CD4-positive, alpha-beta memory T cell (primary cell): ENCODE data around the gene MEGF9. TPM values are rescaled to one million over a fixed set of nuclear protein-coding genes. Genes with fewer than 3 reads are reported as not detected.
"Not testable (repeated sequence)": the region's sequence is repeated elsewhere in the genome, so short reads cannot be mapped to it uniquely, and the experiment has no call there.

Source experiments
- CTCF ChIA-PET: fragments of 350-600 bp; sonication (Branson Sonifier 250); formaldehyde crosslinking; loops from one replicate; lab custom pipeline; 2021; ENCODE audit warnings: inconsistent platforms; ENCODE audit not compliant: partially characterized antibody; lab: Charles Lee
- POLR2A ChIA-PET: fragments of 350-600 bp; sonication (Branson Sonifier 250); formaldehyde crosslinking; loops from one replicate; lab custom pipeline; 2021; ENCODE audit not compliant: partially characterized antibody; lab: Charles Lee
- DNase-seq, 5 donors: peaks; one replicate each; pipeline versions ENCODE4 v3.0.0 to v3.0.0-alpha.2; 2020 to 2022; ENCODE audit warnings: mixed read lengths in 1 of 5
- H3K27ac ChIP-seq: one replicate; pipeline ENCODE4 v1.7.0; 2013; ENCODE audit warnings: low read depth, low read length
- H3K27me3 ChIP-seq: 2 replicates; pipeline ENCODE4 v1.7.0; 2013; ENCODE audit warnings: mild to moderate bottlenecking, low read length, moderate library complexity; ENCODE audit not compliant: insufficient read depth
- H3K36me3 ChIP-seq: 2 replicates; pipeline ENCODE4 v1.7.0; 2013; ENCODE audit warnings: mild to moderate bottlenecking, low read length, moderate library complexity; ENCODE audit not compliant: insufficient read depth
- H3K4me1 ChIP-seq: 2 replicates; pipeline ENCODE4 v1.7.0; 2013; ENCODE audit warnings: mild to moderate bottlenecking, low read length, moderate library complexity; ENCODE audit not compliant: insufficient read depth
- H3K4me3 ChIP-seq, 2 donors: one replicate each; pipeline ENCODE4 v1.7.0; 2013; ENCODE audit warnings: low read length in 2 of 2, mild to moderate bottlenecking in 1 of 2
- H3K9me3 ChIP-seq, 2 donors: one replicate each; pipeline ENCODE4 v1.7.0; 2013; ENCODE audit warnings: low read length in 2 of 2, control low read depth in 1 of 2; ENCODE audit not compliant: control insufficient read depth in 1 of 2
- H3K27ac Mint-ChIP-seq, 7 donors: one replicate each; pipeline ENCODE4 v1.8.0; 2020 to 2021; ENCODE audit warnings: mixed read lengths in 7 of 7, mild to moderate bottlenecking in 6 of 7, inconsistent platforms in 3 of 7, moderate library complexity in 3 of 7
- H3K27me3 Mint-ChIP-seq, 2 donors: one replicate each; pipeline ENCODE4 v1.8.0; 2020 to 2021; ENCODE audit warnings: mixed read lengths in 2 of 2
- H3K36me3 Mint-ChIP-seq, 2 donors: one replicate each; pipeline ENCODE4 v1.8.0; 2020 to 2021; ENCODE audit warnings: mixed read lengths in 2 of 2, inconsistent platforms in 1 of 2, mild to moderate bottlenecking in 1 of 2
- H3K4me1 Mint-ChIP-seq, 4 donors: one replicate each; pipeline ENCODE4 v1.8.0; 2020 to 2021; ENCODE audit warnings: mixed read lengths in 4 of 4, mild to moderate bottlenecking in 1 of 4
- H3K4me3 Mint-ChIP-seq, 8 donors: one replicate each; pipeline ENCODE4 v1.8.0; 2020 to 2021; ENCODE audit warnings: mixed read lengths in 8 of 8, mild to moderate bottlenecking in 7 of 8, moderate library complexity in 6 of 8, inconsistent platforms in 3 of 8
- H3K9me3 Mint-ChIP-seq, 8 donors: one replicate each; pipeline ENCODE4 v1.8.0; 2020 to 2021; ENCODE audit warnings: mixed read lengths in 8 of 8, mild to moderate bottlenecking in 5 of 8, inconsistent platforms in 3 of 8, moderate library complexity in 1 of 8
- intact Hi-C: fragments of 100-400 bp; cut with micrococcal nuclease; formaldehyde crosslinking; loops from one replicate; pipeline ENCODE4 v1.15.1; 2023
- polyA plus RNA-seq, 2 donors: library from polyadenylated mRNA; unstranded; fragments of 300-500 nt; fragmentation: Illumina TruSeq; gene quantifications; one replicate each; pipeline ENCODE4 v1.2.3, GENCODE V29; 2021
- total RNA-seq, 2 experiments: library from RNA; stranded (reverse); gene quantifications; one replicate each; pipeline ENCODE4 v1.2.3, GENCODE V29; 2021

Gene MEGF9
- total and polyA plus RNA-seq, 4 experiments from 2014 or later, result 5.9 to 14.9 (median 10.5) TPM

DNA sequence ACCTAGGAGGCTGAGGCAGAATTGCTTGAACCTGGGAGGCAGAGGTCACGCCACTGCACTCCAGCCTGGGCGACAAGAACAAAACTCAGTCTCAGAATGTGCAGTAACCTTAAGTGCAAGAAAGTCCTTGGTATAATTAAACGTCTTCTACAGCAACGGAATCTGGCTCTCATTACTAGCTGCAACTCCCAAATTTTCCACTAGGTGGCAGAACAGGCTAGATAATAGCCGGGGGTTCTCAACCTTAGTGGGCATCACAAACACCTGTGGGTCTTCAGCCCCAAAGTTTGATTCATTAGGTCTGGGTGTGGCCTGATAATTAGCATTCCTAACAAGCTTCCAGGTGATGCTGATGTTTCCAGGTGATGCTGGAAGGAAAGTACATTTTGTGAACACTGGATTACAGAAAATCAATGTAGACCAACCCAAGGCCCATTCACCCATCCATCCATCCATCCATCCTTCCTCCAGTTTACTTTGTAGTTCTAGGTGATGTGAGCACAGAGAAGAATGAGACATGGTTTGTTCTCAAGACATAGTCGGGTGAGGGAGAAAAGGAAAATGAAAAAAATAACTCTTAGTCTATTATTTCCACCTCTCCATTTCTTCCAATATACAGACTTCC, 41.7 kb upstream of the MEGF9 start:
- Histone ChIP-seq H3K9me3 (no peaks in the 10 kb centered on the region), H3K27ac (no peak overlapping the region), H3K4me1 (no peaks in the 10 kb centered on the region), H3K27me3 (no peaks in the 10 kb centered on the region), H3K4me3 (no peak overlapping the region), H3K36me3 (peaks cover 1% of the 10 kb centered on the region)
- Mint-ChIP-seq H3K27me3 (no peaks in the 10 kb centered on the region), H3K9me3 (no peaks in the 10 kb centered on the region), H3K4me3 (no peak overlapping the region), H3K4me1 (peaks cover 0 to 6% (median 5%) of the 10 kb centered on the region in 4 donors), H3K27ac (peak overlapping the region in 6 of 7 donors; percentile 13 to 79 (median 49)), H3K36me3 (peaks cover 4 to 21% of the 10 kb centered on the region in 2 donors)
- peak; percentile 58 to 75 (median 63) for DNase-seq
- POLR2A ChIA-PET, result interaction anchor here (0.7 to 1.6 kb wide), 5 partner anchors 87 to 306 kb away, joined by 3 to 6 read pairs (median 3); partner anchors contain the start of gene PSMD5
- CTCF ChIA-PET, result interaction anchor here (0.7 to 10.6 kb wide), 27 partner anchors 9 to 564 kb away, joined by 3 to 211 read pairs (median 4); partner anchors contain the start of gene CNTRL
- intact Hi-C loops, result loop anchor here (1.0 to 10.0 kb wide), 7 partner anchors 134 to 564 kb away; partner anchors contain the start of gene RAB14

DNA sequence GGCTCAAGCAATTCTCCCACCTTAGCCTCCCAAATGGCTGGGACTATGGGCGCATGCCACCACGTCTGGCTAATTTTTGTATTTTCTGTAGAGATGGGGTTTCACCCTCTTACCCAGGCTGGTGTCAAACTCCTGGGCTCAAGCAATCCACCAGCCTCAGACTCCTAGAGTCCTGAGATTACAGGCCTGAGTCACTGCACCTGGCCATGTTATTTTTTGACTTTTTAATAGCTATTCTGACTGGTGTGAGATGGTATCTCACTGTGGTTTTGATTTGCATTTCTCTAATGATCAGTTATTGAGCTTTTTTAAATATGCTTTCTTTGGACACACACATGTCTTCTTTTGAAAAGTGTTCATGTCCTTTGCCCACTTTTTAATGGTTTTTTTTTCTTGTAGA, 40.8 kb upstream of the MEGF9 start:
- no peak for DNase-seq
- H3K4me1 ChIP-seq, result no peaks in the 10 kb centered on the region
- H3K4me1 Mint-ChIP-seq, result peaks cover 0 to 6% (median 5%) of the 10 kb centered on the region in 4 donors
- no peak overlapping the region for H3K27ac ChIP-seq
- H3K27ac Mint-ChIP-seq, result no peak overlapping the region
- no peaks in the 10 kb centered on the region for H3K27me3 Mint-ChIP-seq
- POLR2A ChIA-PET, result interaction anchor here (0.9 to 1.6 kb wide), 2 partner anchors 87 to 307 kb away, joined by 4 to 6 read pairs; partner anchors contain the start of gene PSMD5
- H3K9me3 ChIP-seq, result no peaks in the 10 kb centered on the region
- H3K36me3 Mint-ChIP-seq, result peaks cover 4 to 17% of the 10 kb centered on the region in 2 donors
- no peaks in the 10 kb centered on the region for H3K36me3 ChIP-seq
- no peaks in the 10 kb centered on the region for H3K27me3 ChIP-seq
- no peak overlapping the region for H3K4me3 ChIP-seq
- no peaks in the 10 kb centered on the region for H3K9me3 Mint-ChIP-seq
- H3K4me3 Mint-ChIP-seq, result no peak overlapping the region
- intact Hi-C loops, result loop anchor here (1.0 to 10.0 kb wide), 5 partner anchors 133 to 565 kb away; partner anchors contain the start of gene RAB14
- CTCF ChIA-PET, result interaction anchor here (0.8 to 10.6 kb wide), 19 partner anchors 9 to 318 kb away, joined by 3 to 211 read pairs (median 4); partner anchors contain the start of gene CNTRL

DNA sequence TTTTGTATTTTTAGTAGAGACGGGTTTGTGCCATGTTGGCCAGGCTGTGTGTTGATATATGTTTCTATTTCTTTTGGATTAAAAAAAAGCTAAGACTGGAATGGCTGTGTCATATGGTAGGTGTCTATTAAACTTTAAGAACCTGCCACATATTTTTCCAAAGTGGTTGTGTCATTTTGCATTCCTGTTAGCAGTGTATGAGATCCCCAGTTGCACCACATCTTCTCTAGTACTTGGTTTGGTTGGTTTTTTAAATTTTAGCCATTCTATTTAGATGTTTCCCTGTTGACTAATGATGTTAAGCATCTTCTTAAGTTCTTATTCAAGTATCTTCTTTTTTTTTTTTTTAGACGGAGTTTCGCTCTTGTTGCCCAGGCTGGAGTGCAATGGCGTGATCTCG, 36.2 kb upstream of the MEGF9 start:
- Mint-ChIP-seq H3K4me3 (no peak overlapping the region), H3K27me3 (no peaks in the 10 kb centered on the region), H3K36me3 (peaks cover 1 to 3% of the 10 kb centered on the region in 2 donors), H3K4me1 (peaks cover 0 to 2% (median under 1%) of the 10 kb centered on the region in 4 donors), H3K9me3 (no peaks in the 10 kb centered on the region), H3K27ac (no peak overlapping the region)
- intact Hi-C loops, result loop anchor here (10.0 kb wide), 1 partner anchor 454 kb away; the partner anchor contains the start of gene RAB14
- no peaks in the 10 kb centered on the region for H3K36me3 ChIP-seq
- POLR2A ChIA-PET, result no interaction called here
- no peaks in the 10 kb centered on the region for H3K4me1 ChIP-seq
- H3K9me3 ChIP-seq, result no peaks in the 10 kb centered on the region
- H3K27me3 ChIP-seq, result no peaks in the 10 kb centered on the region
- CTCF ChIA-PET, result interaction anchor here (1.8 kb wide), 1 partner anchor 310 kb away, joined by 6 read pairs; no protein-coding TSS in a partner anchor
- no peak for DNase-seq
- H3K27ac ChIP-seq, result no peak overlapping the region
- no peak overlapping the region for H3K4me3 ChIP-seq

DNA sequence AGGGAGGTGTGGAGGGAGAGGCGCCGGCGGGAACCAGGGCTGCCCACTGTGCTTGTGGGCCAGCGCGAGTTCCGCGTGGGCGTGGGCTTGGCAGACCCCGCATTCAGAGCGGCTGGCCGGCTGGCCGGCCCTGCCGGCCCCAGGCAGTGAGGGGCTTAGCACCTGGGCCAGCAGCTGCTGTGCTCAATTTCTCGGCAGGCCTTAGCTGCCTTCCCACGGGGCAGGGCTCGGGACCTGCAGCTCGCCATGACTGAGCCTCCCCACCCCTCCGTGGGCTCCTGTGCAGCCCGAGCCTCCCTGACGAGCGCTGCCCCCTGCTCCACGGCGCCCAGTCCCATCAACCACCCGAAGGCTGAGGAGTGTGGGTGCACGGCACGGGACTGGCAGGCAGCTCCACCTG, 32.1 kb upstream of the MEGF9 start:
- intact Hi-C loops, H3K27me3 ChIP-seq, H3K4me3 ChIP-seq, H3K9me3 Mint-ChIP-seq, H3K27me3 Mint-ChIP-seq, H3K4me1 ChIP-seq, POLR2A ChIA-PET, H3K27ac Mint-ChIP-seq, H3K4me1 Mint-ChIP-seq, H3K9me3 ChIP-seq, H3K36me3 Mint-ChIP-seq, H3K4me3 Mint-ChIP-seq, H3K36me3 ChIP-seq, H3K27ac ChIP-seq, DNase-seq: not testable (repeated sequence)
- CTCF ChIA-PET, result interaction anchor here (1.1 to 1.8 kb wide), 4 partner anchors 9 to 45 kb away, joined by 3 to 4 read pairs (median 4); no protein-coding TSS in a partner anchor

DNA sequence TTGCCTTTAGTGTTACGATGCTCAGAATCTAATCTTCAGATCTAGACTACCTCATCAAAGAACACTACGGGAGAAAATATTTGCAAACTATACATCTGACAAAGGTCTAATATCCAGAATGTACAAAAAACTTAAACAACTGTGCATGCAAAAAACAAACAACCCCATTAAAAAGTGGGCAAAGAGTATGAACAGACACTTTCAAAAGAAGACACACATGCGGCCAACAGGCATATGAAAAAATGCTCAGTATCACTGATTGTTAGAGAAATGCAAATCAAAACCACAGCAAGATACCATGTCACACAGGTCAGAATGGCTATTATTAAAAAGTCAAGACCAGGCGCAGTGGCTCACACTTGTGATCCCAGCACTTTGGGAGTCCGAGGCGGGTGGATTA, 31.0 kb upstream of the MEGF9 start:
- CTCF ChIA-PET, result interaction anchor here (0.5 to 1.8 kb wide), 6 partner anchors 9 to 324 kb away, joined by 3 to 4 read pairs (median 4); no protein-coding TSS in a partner anchor

DNA sequence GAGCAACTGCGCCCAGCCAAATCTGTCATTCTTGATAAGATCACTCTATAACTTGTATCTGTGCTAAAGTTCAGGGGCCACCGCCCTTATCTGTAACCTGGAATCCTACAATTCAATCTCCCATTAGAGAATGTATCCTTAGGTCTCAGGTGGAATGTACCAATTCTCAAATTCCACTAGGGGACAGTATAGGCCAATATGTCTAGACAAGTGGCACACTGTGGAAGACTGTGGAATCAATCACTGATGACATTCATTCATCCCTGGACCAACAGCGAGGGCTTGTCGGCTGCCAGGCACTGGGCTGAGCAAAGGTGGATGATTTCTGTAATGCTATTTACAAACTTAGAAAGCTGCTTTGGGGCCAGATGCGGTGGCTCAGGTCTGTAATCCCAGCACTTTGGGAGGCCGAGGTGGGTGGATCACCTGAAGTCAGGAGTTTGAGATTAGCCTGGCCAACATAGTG, 28.7 kb upstream of the MEGF9 start:
- intact Hi-C loops, result no loop called here
- Mint-ChIP-seq H3K27me3 (no peaks in the 10 kb centered on the region), H3K9me3 (no peaks in the 10 kb centered on the region), H3K4me3 (no peak overlapping the region), H3K4me1 (peaks cover 0 to 2% (median under 1%) of the 10 kb centered on the region in 4 donors), H3K27ac (no peak overlapping the region), H3K36me3 (peaks cover 1 to 3% of the 10 kb centered on the region in 2 donors)
- Histone ChIP-seq H3K4me1 (no peaks in the 10 kb centered on the region), H3K9me3 (no peaks in the 10 kb centered on the region), H3K4me3 (no peak overlapping the region), H3K27ac (no peak overlapping the region), H3K36me3 (no peaks in the 10 kb centered on the region), H3K27me3 (no peaks in the 10 kb centered on the region)
- DNase-seq, result peak in 3 of 5 donors; percentile 13 to 20 (median 17)
- ChIA-PET POLR2A (no interaction called here), CTCF (interaction anchor here (2.0 kb wide), 1 partner anchor 317 kb away, joined by 6 read pairs; no protein-coding TSS in a partner anchor)

More for the DNA sequence above, 31.0 kb upstream of the MEGF9 start:
- no peak for DNase-seq
- Histone ChIP-seq H3K36me3 (no peaks in the 10 kb centered on the region), H3K9me3 (no peaks in the 10 kb centered on the region), H3K4me3 (no peak overlapping the region), H3K27me3 (no peaks in the 10 kb centered on the region), H3K4me1 (no peaks in the 10 kb centered on the region), H3K27ac (no peak overlapping the region)
- POLR2A ChIA-PET, result no interaction called here
- Mint-ChIP-seq H3K27ac (no peak overlapping the region), H3K4me3 (no peak overlapping the region), H3K9me3 (no peaks in the 10 kb centered on the region), H3K4me1 (peaks cover 0 to 2% (median under 1%) of the 10 kb centered on the region in 4 donors), H3K27me3 (no peaks in the 10 kb centered on the region), H3K36me3 (peaks cover 1 to 3% of the 10 kb centered on the region in 2 donors)
- intact Hi-C loops, result no loop called here

DNA sequence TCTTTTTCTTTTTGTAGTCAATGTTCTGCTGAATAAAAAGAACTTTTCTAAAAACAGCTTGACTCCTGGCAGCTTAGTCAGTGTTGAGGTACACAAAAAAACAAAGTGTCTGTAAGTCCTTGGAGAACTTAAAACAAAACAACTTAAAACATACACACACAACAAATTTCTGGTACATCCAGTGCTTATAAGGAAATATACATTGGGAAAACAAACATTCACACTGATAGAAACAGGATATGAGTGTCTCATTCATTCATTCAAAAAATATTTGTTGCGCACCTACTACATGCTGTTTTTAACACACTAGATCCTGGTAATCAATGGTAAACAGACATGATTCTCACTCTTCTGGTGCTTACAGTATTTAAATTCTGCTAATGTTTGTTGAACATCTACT, 27.4 kb upstream of the MEGF9 start:
- POLR2A ChIA-PET, result no interaction called here
- no peak overlapping the region for H3K27ac ChIP-seq

More for the DNA sequence above, 27.4 kb upstream of the MEGF9 start:
- Mint-ChIP-seq H3K9me3 (no peaks in the 10 kb centered on the region), H3K36me3 (peaks cover 0 to 3% of the 10 kb centered on the region in 2 donors), H3K27ac (no peak overlapping the region), H3K4me3 (no peak overlapping the region), H3K27me3 (no peaks in the 10 kb centered on the region), H3K4me1 (no peaks in the 10 kb centered on the region)
- Histone ChIP-seq H3K4me1 (no peaks in the 10 kb centered on the region), H3K27me3 (no peaks in the 10 kb centered on the region), H3K9me3 (no peaks in the 10 kb centered on the region), H3K4me3 (no peak overlapping the region), H3K36me3 (no peaks in the 10 kb centered on the region)
- CTCF ChIA-PET, result interaction anchor here (2.0 kb wide), 1 partner anchor 318 kb away, joined by 6 read pairs; no protein-coding TSS in a partner anchor
- no peak for DNase-seq
- intact Hi-C loops, result no loop called here
